GM06990 (cell line): ENCODE measurements around the gene ABHD11.
A peak's percentile ranks its signal among the peaks of the same experiment; 100 is the strongest.

ENCODE experiments used
- DNase-seq: peaks from one replicate; pipeline ENCODE4 v3.0.0-alpha.2; 2011; ENCODE audit not compliant: insufficient read length; ENCODE audit errors: extremely low read depth
- H3K27me3 ChIP-seq: replicated peaks from 2 replicates; pipeline ENCODE4 v1.6.0; 2011; ENCODE audit warnings: low read length; ENCODE audit not compliant: control insufficient read depth, insufficient read depth
- H3K36me3 ChIP-seq: 2 replicates; pipeline ENCODE4 v1.5.1; 2011; ENCODE audit warnings: low read length; ENCODE audit not compliant: control insufficient read depth, insufficient read depth
- H3K4me3 ChIP-seq: replicated peaks from 2 replicates; pipeline ENCODE4 v1.5.1; 2011; ENCODE audit warnings: low read depth, mild to moderate bottlenecking, control low read depth, low read length
- TF ChIP-seq, protein P1 (sequence below): IDR thresholded peaks from 2 replicates; pipeline ENCODE4 v1.5.1; 2011; ENCODE audit warnings: low read length, control low read depth, mild to moderate bottlenecking, inconsistent platforms; ENCODE audit not compliant: insufficient read depth, poor library complexity, severe bottlenecking

Gene ABHD11

GRCh38 chr7:73735528-73735905 lies 3.1 kb downstream of the ABHD11 start:
- DNase-seq: no peak
- Histone ChIP-seq H3K4me3 (no peak overlapping the region), H3K27me3 (no peaks in the 10 kb centered on the region), H3K36me3 (peaks cover 7% of the 10 kb centered on the region)
- TF ChIP-seq, protein P1, sequence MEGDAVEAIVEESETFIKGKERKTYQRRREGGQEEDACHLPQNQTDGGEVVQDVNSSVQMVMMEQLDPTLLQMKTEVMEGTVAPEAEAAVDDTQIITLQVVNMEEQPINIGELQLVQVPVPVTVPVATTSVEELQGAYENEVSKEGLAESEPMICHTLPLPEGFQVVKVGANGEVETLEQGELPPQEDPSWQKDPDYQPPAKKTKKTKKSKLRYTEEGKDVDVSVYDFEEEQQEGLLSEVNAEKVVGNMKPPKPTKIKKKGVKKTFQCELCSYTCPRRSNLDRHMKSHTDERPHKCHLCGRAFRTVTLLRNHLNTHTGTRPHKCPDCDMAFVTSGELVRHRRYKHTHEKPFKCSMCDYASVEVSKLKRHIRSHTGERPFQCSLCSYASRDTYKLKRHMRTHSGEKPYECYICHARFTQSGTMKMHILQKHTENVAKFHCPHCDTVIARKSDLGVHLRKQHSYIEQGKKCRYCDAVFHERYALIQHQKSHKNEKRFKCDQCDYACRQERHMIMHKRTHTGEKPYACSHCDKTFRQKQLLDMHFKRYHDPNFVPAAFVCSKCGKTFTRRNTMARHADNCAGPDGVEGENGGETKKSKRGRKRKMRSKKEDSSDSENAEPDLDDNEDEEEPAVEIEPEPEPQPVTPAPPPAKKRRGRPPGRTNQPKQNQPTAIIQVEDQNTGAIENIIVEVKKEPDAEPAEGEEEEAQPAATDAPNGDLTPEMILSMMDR: no peak

DNA sequence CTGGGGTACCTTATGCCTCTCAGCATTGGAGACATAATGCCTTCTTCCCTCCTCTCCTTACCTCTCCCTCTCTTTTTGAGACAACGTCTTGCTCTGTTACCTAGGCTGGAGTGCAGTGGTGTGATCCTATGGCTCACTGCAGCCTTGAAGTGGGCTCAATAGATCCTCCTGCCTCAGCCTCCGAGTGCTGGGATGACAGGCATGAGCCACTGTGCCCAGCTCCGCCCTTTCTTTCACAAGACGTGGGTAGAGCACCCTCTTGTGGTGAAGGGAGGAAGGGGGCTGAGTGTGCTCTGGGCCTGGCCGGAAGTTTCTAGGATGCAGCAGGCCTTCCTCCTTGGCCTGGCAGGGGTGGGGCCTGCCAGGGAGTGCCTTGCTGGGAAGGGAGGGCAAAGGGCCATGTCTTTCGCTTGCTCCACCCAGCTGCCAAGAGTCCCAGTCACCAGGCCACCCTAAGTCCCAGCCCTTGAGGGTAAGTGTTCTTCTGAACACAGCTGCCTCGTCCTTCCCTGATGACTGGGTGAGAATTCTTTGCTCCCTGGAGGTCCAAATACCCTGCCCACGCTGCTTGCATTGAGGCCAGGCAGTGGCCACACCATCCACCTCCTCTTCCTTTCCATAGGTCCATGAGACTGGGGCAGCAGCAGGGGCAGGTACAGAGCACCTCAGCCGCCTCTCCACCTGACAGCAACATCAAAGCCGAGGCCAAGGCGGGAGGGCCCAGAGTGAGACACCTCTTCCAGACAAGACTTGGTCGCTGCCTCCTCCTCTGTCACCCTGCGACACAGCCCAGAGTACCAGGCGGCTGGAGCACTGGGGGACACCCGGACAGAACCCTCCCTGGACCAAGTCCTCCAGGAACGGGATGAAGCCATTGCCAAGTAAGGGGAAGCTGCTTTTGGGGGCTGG lies 3.7 kb downstream of the ABHD11 start:
- Histone ChIP-seq H3K36me3 (peaks cover 7% of the 10 kb centered on the region), H3K27me3 (no peaks in the 10 kb centered on the region), H3K4me3 (no peak overlapping the region)
- TF ChIP-seq, protein P1: peak; percentile 91
- peak; percentile 76 for DNase-seq

- H3K4me3 ChIP-seq: no peak overlapping the region
- no peak for DNase-seq
- H3K27me3 ChIP-seq: no peaks in the 10 kb centered on the region
- TF ChIP-seq, protein P1: no peak
- H3K36me3 ChIP-seq: peaks cover 7% of the 10 kb centered on the region
Observed at GRCh38 chr7:73732397-73732796, 6.2 kb downstream of the ABHD11 start.

- DNase-seq: no peak
- Histone ChIP-seq H3K36me3 (no peaks in the 10 kb centered on the region), H3K4me3 (no peak overlapping the region), H3K27me3 (no peaks in the 10 kb centered on the region)
- TF ChIP-seq, protein P1: no peak
Observed at GRCh38 chr7:73730485-73730884, 8.1 kb downstream of the ABHD11 start.

DNA sequence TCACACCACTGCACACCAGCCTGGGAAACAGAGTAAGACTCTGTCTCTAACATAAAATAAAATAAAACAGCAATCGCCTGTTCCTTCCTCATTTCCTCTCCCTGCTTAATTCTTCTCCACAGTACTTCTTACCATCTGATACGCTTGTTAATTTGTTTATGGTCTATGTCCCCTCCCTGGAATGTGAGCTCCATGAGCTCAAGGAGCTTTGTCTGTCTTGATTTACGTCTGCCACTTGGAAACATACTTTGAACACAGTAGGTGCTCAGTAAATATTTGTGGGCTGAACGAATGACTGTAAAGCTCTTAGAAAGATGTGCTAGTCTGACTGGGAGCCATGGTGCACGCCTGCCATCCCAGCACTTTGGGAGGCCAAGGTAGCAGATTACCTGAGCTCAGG lies 10.1 kb downstream of the ABHD11 start:
- Histone ChIP-seq H3K27me3 (no peaks in the 10 kb centered on the region), H3K4me3 (no peak overlapping the region), H3K36me3 (no peaks in the 10 kb centered on the region)
- DNase-seq: no peak
- TF ChIP-seq, protein P1: no peak
